Stimulated activated naive CD8-positive, alpha-beta T cell treated with anti-CD3 and anti-CD28 coated beads, Interleukin-15, Interleukin-2, amounts not matched to agents 100 ng/mL and 50 ng/mL, for 24 hours (primary cell): ENCODE measurements around the gene FLII.
A peak's percentile ranks its signal among the peaks of the same experiment; 100 is the strongest.
"Not testable (repeated sequence)": the region's sequence is repeated elsewhere in the genome, so short reads cannot be mapped to it uniquely, and the experiment has no call there.

Experiments used
- H3K27ac Mint-ChIP-seq: one replicate; pipeline ENCODE4 v1.8.0; 2021; ENCODE audit warnings: mild to moderate bottlenecking, mixed read lengths
- H3K27me3 Mint-ChIP-seq: one replicate; pipeline ENCODE4 v1.8.0; 2021; ENCODE audit warnings: mixed read lengths
- H3K36me3 Mint-ChIP-seq: one replicate; pipeline ENCODE4 v1.8.0; 2021; ENCODE audit warnings: low read depth, mixed read lengths
- H3K4me1 Mint-ChIP-seq: one replicate; pipeline ENCODE4 v1.8.0; 2021; ENCODE audit warnings: low read depth, mixed read lengths
- H3K4me3 Mint-ChIP-seq: one replicate; pipeline ENCODE4 v1.8.0; 2021; ENCODE audit warnings: mild to moderate bottlenecking, mixed read lengths
- H3K9me3 Mint-ChIP-seq: one replicate; pipeline ENCODE4 v1.8.0; 2021; ENCODE audit warnings: mixed read lengths

FLII gene

DNA sequence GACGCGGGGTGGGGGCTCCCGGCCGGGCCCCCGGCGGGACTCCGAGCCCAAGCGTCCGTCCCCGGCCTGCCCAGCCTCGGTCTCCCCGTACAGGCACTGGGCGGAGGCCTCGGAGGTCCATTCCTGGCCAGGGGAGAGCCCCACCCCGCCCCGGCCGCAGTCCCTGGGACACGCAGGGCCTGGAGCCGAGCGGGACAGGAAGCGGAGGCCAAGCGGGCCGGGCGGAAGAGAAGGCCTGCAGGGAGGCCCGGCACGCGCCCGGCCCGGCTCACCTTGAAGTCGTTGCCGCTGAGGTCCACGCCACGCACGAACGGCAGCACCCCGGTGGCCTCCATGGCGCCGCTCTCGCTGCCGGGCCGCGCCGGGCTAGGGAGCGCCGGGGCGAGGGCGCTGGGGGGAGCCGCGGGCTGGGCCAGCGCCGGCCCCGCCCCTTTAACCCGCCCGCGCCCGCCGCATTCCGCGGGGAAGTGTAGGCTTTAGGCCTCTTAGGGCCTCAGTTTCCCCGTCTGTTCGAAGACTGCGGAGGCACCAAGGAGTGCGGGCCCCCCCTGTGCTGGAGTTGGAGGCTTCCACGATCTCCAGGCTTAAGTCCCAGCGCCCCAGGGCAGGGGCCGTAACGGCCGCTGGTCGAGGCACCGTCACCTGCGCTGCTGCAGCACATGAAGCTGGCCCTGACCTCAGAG lies at the start of gene FLII:
Gene FLII (minus strand): TSS at position 383 of the 683 bp plus-strand sequence. CDS start 48 bp downstream, at position 335.
- Mint-ChIP-seq H3K4me1 (peaks cover 42% of the 10 kb centered on the region), H3K9me3 (no peaks in the 10 kb centered on the region), H3K27ac (peak within 1 kb of the TSS; percentile 86), H3K27me3 (no peaks in the 10 kb centered on the region), H3K4me3 (peak within 1 kb of the TSS; percentile 97), H3K36me3 (peaks cover 14% of the 10 kb centered on the region)

DNA sequence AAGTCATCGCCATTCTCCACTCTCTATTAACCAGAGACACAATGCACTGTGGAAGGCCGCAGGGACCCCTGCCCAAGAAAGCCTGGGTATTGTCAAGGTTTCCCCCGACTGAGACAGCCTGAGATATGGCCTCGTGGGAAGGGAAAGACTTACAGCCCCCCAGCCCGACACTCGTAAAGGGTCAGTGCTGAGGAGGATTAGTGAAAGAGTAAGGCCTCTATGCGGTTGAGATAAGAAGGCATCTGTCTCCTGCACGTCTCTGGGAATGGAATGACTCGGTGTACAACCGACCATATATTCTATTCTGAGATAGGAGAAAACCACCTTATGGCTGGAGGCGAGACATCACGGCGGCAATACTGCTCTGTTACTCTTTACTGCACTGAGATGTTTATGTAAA lies 44.7 kb upstream of the FLII start:
- H3K27ac Mint-ChIP-seq, H3K4me3 Mint-ChIP-seq, H3K9me3 Mint-ChIP-seq, H3K4me1 Mint-ChIP-seq, H3K27me3 Mint-ChIP-seq: not testable (repeated sequence)
- peaks cover 62% of the 10 kb centered on the region for H3K36me3 Mint-ChIP-seq

GRCh38 chr17:18300725-18301480 lies 42.4 kb upstream of the FLII start:
- no peak overlapping the region for H3K27ac Mint-ChIP-seq
- H3K4me3 Mint-ChIP-seq, result no peak overlapping the region
- no peaks in the 10 kb centered on the region for H3K4me1 Mint-ChIP-seq
- no peaks in the 10 kb centered on the region for H3K9me3 Mint-ChIP-seq
- H3K36me3 Mint-ChIP-seq, result peaks cover 60% of the 10 kb centered on the region
- H3K27me3 Mint-ChIP-seq, result no peaks in the 10 kb centered on the region

DNA sequence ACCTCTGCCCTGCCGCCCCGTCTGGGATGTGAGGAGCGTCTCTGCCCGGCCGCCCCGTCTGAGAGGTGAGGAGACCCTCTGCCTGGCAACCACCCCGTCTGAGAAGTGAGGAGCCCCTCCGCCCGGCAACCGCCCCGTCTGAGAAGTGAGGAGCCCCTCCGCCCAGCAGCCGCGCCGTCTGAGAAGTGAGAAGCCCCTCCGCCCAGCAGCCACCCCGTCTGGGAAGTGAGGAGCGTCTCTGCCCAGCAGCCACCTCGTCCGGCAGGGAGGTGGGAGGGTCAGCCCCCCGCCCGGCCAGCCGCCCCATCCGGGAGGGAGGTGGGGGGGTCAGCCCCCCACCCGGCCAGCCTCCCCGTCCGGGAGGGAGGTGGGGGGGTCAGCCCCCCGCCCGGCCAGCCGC lies 39.5 kb upstream of the FLII start:
- H3K27me3 Mint-ChIP-seq, H3K9me3 Mint-ChIP-seq, H3K4me3 Mint-ChIP-seq, H3K27ac Mint-ChIP-seq, H3K4me1 Mint-ChIP-seq: not testable (repeated sequence)
- peaks cover 56% of the 10 kb centered on the region for H3K36me3 Mint-ChIP-seq

- H3K4me1 Mint-ChIP-seq, result no peaks in the 10 kb centered on the region
- H3K4me3 Mint-ChIP-seq, result no peak overlapping the region
- H3K9me3 Mint-ChIP-seq, result no peaks in the 10 kb centered on the region
- H3K27ac Mint-ChIP-seq, result no peak overlapping the region
- peaks cover 71% of the 10 kb centered on the region for H3K36me3 Mint-ChIP-seq
- H3K27me3 Mint-ChIP-seq, result no peaks in the 10 kb centered on the region
These were observed 33.4 kb upstream of the FLII start for GRCh38 chr17:18291718-18292540.

DNA sequence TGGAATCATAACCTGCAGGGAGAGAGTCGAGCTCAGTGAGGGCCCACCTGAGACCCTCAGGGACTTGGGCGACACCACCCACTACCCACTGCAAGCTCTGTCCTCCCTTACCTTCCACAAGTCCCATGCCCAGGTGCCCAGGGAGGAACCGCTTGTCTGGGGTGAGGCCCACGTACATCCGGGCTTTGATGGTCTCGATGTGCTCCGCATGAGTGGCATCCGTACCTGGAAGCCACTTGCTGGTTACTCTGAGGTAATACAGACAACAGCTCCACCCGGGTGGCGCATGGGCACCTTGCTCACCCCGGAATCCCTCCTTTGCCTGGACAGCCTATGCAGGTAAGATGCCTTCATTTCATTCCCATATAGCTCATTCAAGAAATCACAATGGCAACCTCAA lies 26.8 kb upstream of the FLII start:
- peaks cover 79% of the 10 kb centered on the region for H3K36me3 Mint-ChIP-seq
- H3K4me1 Mint-ChIP-seq, result no peaks in the 10 kb centered on the region
- no peak overlapping the region for H3K27ac Mint-ChIP-seq
- no peaks in the 10 kb centered on the region for H3K9me3 Mint-ChIP-seq
- H3K27me3 Mint-ChIP-seq, result no peaks in the 10 kb centered on the region
- no peak overlapping the region for H3K4me3 Mint-ChIP-seq

DNA sequence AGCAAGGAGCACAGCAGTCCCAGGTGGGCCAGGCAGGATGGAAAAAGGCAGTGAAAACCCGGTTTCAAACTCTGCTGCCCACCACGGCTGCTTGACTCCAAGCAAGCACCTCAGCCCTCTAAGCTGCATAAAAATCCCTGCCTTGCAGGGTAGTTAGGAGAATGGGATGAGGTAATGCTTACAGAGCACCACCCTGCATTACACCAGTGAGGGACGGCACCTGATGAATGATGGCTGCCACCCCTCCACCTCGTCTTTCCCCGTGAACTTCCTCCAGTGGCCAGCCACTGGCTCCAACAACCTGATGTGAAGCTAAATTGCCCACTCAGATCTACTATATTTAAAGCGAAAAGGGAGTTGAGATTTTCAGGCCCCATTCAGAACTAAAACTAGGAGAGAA lies 23.2 kb upstream of the FLII start:
- Mint-ChIP-seq H3K4me3 (no peak overlapping the region), H3K4me1 (no peaks in the 10 kb centered on the region), H3K9me3 (no peaks in the 10 kb centered on the region), H3K27ac (no peak overlapping the region), H3K36me3 (peaks cover 64% of the 10 kb centered on the region), H3K27me3 (no peaks in the 10 kb centered on the region)

- Mint-ChIP-seq H3K27ac (no peak overlapping the region), H3K9me3 (no peaks in the 10 kb centered on the region), H3K27me3 (no peaks in the 10 kb centered on the region), H3K36me3 (peaks cover 67% of the 10 kb centered on the region), H3K4me1 (no peaks in the 10 kb centered on the region), H3K4me3 (no peak overlapping the region)
These were observed 22.3 kb upstream of the FLII start for GRCh38 chr17:18280766-18281371.

GRCh38 chr17:18280249-18280648 lies 21.7 kb upstream of the FLII start:
- H3K4me1 Mint-ChIP-seq, result no peaks in the 10 kb centered on the region
- H3K27me3 Mint-ChIP-seq, result no peaks in the 10 kb centered on the region
- no peak overlapping the region for H3K27ac Mint-ChIP-seq
- no peak overlapping the region for H3K4me3 Mint-ChIP-seq
- no peaks in the 10 kb centered on the region for H3K9me3 Mint-ChIP-seq
- H3K36me3 Mint-ChIP-seq, result peaks cover 61% of the 10 kb centered on the region

GRCh38 chr17:18278867-18279266 lies 20.3 kb upstream of the FLII start:
- Mint-ChIP-seq H3K4me3 (no peak overlapping the region), H3K4me1 (no peaks in the 10 kb centered on the region), H3K9me3 (no peaks in the 10 kb centered on the region), H3K27ac (no peak overlapping the region), H3K36me3 (peaks cover 50% of the 10 kb centered on the region), H3K27me3 (no peaks in the 10 kb centered on the region)

DNA sequence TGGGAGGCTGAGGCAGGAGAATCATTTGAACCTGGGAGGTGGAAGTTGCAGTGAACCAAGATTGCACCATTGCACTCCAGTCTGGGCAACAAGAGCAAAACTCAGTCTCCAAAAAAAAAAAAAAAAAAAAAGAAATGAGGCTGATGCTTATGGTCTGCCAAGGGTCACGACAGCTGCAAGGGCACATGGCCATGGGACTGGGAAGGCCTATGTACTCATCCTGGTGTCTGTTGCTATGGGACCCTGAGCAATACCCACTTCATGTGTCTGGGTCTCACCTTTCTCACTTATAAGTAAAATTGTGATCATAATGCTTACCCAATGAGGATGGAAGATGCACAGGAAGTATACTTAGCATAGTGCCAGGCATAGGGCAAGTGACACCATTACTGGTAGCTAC lies 18.5 kb upstream of the FLII start:
- Mint-ChIP-seq H3K4me3 (no peak overlapping the region), H3K36me3 (peaks cover 41% of the 10 kb centered on the region)

DNA sequence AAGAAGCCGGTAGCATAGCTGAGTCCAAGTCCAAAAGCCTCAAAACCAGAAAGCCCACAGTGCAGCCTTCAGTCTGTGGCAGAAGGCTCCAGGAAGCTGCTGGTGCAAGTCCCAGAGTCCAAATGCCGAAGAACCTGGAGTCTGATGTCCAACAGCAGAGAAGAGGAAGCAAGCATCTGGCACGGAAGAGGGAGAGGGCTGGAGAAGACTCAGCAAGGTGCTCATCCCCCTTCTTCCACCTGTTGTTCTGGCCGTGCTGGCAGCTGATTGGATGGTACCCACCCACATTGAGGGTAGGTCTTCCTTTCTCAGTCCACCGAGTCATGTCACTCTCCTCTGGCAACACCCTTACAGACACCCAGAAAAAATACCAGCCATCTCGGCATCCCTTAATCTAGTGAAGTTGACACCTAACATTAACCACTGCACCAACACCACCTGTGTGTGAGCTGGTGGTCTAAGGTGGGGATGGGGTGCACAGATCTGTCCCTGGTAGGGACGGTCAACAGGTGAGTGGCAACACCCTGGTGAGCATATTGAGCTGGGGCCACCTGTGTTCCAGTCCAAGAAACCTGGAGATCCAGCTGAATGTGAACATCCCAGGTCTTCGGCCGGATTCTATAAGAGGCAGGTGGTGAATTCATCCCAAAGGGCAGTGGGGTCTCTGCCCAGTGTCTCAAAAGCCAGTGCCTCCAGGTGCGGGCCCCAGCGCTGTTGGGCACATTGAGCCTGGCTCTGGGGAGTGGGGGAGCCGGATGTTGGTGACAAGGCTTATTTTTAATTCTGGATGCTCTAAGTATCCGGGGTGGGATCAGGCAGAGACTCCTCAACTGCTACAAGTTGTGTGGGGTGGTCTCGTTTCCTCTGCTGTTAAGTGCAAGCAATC lies 11.8 kb upstream of the FLII start:
- peaks cover 14% of the 10 kb centered on the region for H3K36me3 Mint-ChIP-seq
- H3K4me1 Mint-ChIP-seq, result peaks cover 9% of the 10 kb centered on the region
- no peaks in the 10 kb centered on the region for H3K27me3 Mint-ChIP-seq
- no peaks in the 10 kb centered on the region for H3K9me3 Mint-ChIP-seq
- H3K4me3 Mint-ChIP-seq, result no peak overlapping the region
- H3K27ac Mint-ChIP-seq, result no peak overlapping the region

More for the DNA sequence above, 18.5 kb upstream of the FLII start:
- H3K27ac Mint-ChIP-seq, result no peak overlapping the region
- no peaks in the 10 kb centered on the region for H3K9me3 Mint-ChIP-seq
- no peaks in the 10 kb centered on the region for H3K27me3 Mint-ChIP-seq
- no peaks in the 10 kb centered on the region for H3K4me1 Mint-ChIP-seq

DNA sequence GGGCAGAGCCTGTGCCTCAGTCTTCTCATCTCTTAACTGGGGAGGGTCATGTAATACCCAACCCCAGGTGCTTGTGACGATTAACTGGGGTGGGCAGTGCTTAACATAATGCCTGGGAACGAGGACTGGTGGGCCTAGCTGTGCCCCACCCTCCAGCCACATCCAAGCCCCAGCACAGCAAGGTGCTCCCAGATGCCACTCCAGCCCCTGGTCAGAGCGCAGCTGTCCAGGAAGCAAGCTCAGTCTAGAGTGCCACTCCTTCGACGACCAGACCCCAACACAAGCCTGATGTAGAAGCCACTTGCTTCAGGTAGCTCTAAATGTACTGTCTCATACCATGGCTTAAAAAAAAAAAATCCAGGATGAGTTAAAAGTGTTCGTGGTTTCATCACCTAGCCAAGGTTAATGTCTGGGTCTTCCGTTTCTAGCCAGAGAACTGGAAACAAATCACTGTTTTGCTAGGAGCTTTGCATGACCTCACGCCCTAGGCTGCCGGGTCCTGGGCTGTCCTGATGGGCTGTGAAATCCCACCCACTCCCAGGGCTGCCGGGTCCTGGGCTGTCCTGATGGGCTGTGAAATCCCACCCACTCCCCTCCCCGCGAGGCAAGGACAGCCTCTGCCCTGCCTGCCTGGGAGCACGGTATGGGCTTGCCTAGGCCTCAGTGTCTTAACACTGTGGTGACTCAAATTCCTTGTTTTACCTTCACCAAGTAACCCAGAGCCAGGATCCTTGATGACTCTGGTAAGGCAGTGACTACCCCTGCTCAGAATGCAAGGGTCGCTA lies 9.6 kb upstream of the FLII start:
- H3K4me1 Mint-ChIP-seq, result peaks cover 9% of the 10 kb centered on the region
- H3K36me3 Mint-ChIP-seq, result peaks cover 11% of the 10 kb centered on the region
- no peak overlapping the region for H3K4me3 Mint-ChIP-seq
- no peaks in the 10 kb centered on the region for H3K27me3 Mint-ChIP-seq
- H3K27ac Mint-ChIP-seq, result no peak overlapping the region
- H3K9me3 Mint-ChIP-seq, result no peaks in the 10 kb centered on the region
